Osteoblast (primary cell): ENCODE measurements around the gene CDK5RAP2. TPM values are rescaled to one million over a fixed set of nuclear protein-coding genes. Genes with fewer than 3 reads are reported as not detected.
A peak's percentile ranks its signal among the peaks of the same experiment; 100 is the strongest.

ENCODE experiments used
- DNase-seq: peaks from one replicate; pipeline ENCODE4 v3.0.0; 2011; ENCODE audit warnings: low spot score, mixed read lengths; ENCODE audit not compliant: insufficient read length; ENCODE audit errors: missing footprints
- H2AFZ ChIP-seq: 2 replicates; pipeline ENCODE4 v1.6.0; 2011; ENCODE audit warnings: mild to moderate bottlenecking, low read length
- H3K27ac ChIP-seq: 2 replicates; pipeline ENCODE4 v1.5.1; 2011; ENCODE audit warnings: mild to moderate bottlenecking, low read depth, low read length, moderate library complexity
- H3K27me3 ChIP-seq: 2 replicates; pipeline ENCODE4 v1.6.0; 2012; ENCODE audit warnings: mild to moderate bottlenecking, control low read depth, inconsistent platforms, low read length, moderate library complexity; ENCODE audit not compliant: insufficient read depth
- H3K36me3 ChIP-seq: 2 replicates; pipeline ENCODE4 v1.5.1; 2011; ENCODE audit warnings: mild to moderate bottlenecking, low read length, control low read depth, moderate library complexity; ENCODE audit not compliant: insufficient read depth
- H3K4me1 ChIP-seq: 2 replicates; pipeline ENCODE4 v1.5.1; 2011; ENCODE audit warnings: mild to moderate bottlenecking, low read length, control low read depth, moderate library complexity; ENCODE audit not compliant: insufficient read depth
- H3K4me2 ChIP-seq: 2 replicates; pipeline ENCODE4 v1.6.0; 2011; ENCODE audit warnings: mild to moderate bottlenecking, low read length; ENCODE audit not compliant: insufficient read depth
- H3K4me3 ChIP-seq: fragments of 200-600 bp; sonication (generic); 3 replicates; pipeline ENCODE4 v1.5.1; 2012; ENCODE audit warnings: mild to moderate bottlenecking, low read length, inconsistent platforms; ENCODE audit not compliant: insufficient read depth
- H3K79me2 ChIP-seq: 2 replicates; pipeline ENCODE4 v1.6.0; 2012; ENCODE audit warnings: mild to moderate bottlenecking, low read length, control low read depth, inconsistent platforms; ENCODE audit not compliant: insufficient read depth
- H3K9me3 ChIP-seq: 2 replicates; pipeline ENCODE4 v1.5.1; 2011; ENCODE audit warnings: low read depth, low read length, control low read depth
- H4K20me1 ChIP-seq: 2 replicates; pipeline ENCODE4 v1.6.0; 2012; ENCODE audit warnings: mild to moderate bottlenecking, low read length, control low read depth; ENCODE audit not compliant: insufficient read depth
- CTCF ChIP-seq: IDR thresholded peaks from 2 replicates; pipeline ENCODE4 v1.5.1; 2011; ENCODE audit warnings: mild to moderate bottlenecking, low read depth, low read length, moderate library complexity; ENCODE audit errors: extremely low read depth
- total RNA-seq: library from RNA; depleted of rRNA; stranded (reverse); fragments of >200 nt; gene quantifications from 2 replicates; pipeline ENCODE4 v1.2.3, GENCODE V29; 2012

Gene CDK5RAP2
- total RNA-seq, 1 donor = 59.7 TPM

DNA sequence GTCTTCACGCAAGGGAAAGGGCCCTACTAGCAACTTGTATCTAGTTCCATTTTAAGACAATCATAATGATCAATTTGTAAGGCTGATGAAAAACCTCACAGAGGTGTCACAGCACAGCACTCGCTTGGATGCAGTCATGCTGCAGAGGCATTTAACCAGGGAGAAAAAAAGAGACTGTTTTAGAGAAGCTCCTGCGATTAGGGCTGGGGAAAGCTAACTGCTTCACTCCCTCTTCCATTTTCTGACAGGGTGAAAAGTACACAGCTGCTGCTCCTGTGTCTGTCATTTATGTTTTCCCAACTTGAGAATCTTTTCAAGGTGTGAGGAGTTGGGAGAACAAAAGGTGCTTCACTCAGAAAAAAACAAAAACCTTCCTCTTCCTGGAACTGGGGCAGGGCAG is 106.4 kb downstream of the CDK5RAP2 start:
- Histone ChIP-seq H3K79me2 (peaks cover 26% of the 10 kb centered on the region), H3K4me1 (peaks cover 55% of the 10 kb centered on the region), H3K4me3 (peak overlapping the region; percentile 51), H4K20me1 (no peaks in the 10 kb centered on the region), H2AFZ (peak overlapping the region; percentile 9), H3K9me3 (no peaks in the 10 kb centered on the region), H3K4me2 (peak overlapping the region; percentile 75), H3K36me3 (peaks cover 25% of the 10 kb centered on the region), H3K27me3 (no peaks in the 10 kb centered on the region), H3K27ac (peak overlapping the region; percentile 96)
- DNase-seq = no peak
- TF ChIP-seq CTCF = no peak

- Histone ChIP-seq H3K4me2 (no peak overlapping the region), H3K27me3 (no peaks in the 10 kb centered on the region), H3K4me3 (no peak overlapping the region), H3K79me2 (peaks cover 18% of the 10 kb centered on the region), H3K36me3 (peaks cover 32% of the 10 kb centered on the region), H3K4me1 (peaks cover 14% of the 10 kb centered on the region), H3K9me3 (no peaks in the 10 kb centered on the region), H2AFZ (no peak overlapping the region), H4K20me1 (no peaks in the 10 kb centered on the region), H3K27ac (no peak overlapping the region)
- DNase-seq = no peak
- no peak for TF ChIP-seq CTCF
Measured at GRCh38 chr9:120465685-120466407, 114.1 kb downstream of the CDK5RAP2 start.

- no peak for DNase-seq
- no peaks in the 10 kb centered on the region for H4K20me1 ChIP-seq
- no peak overlapping the region for H3K4me3 ChIP-seq
- H3K9me3 ChIP-seq = no peaks in the 10 kb centered on the region
- no peak overlapping the region for H3K27ac ChIP-seq
- peaks cover 18% of the 10 kb centered on the region for H3K79me2 ChIP-seq
- H3K27me3 ChIP-seq = no peaks in the 10 kb centered on the region
- H2AFZ ChIP-seq = no peak overlapping the region
- no peak overlapping the region for H3K4me2 ChIP-seq
- peaks cover 31% of the 10 kb centered on the region for H3K36me3 ChIP-seq
- H3K4me1 ChIP-seq = peaks cover 14% of the 10 kb centered on the region
- TF ChIP-seq CTCF = no peak
Measured at GRCh38 chr9:120464887-120465421, 115.0 kb downstream of the CDK5RAP2 start.

GRCh38 chr9:120464176-120464886 is 115.6 kb downstream of the CDK5RAP2 start:
- TF ChIP-seq CTCF = no peak
- Histone ChIP-seq H4K20me1 (no peaks in the 10 kb centered on the region), H3K27ac (no peak overlapping the region), H3K27me3 (no peaks in the 10 kb centered on the region), H3K36me3 (peaks cover 31% of the 10 kb centered on the region), H3K4me3 (no peak overlapping the region), H3K4me2 (no peak overlapping the region), H3K4me1 (peaks cover 14% of the 10 kb centered on the region), H3K79me2 (peaks cover 18% of the 10 kb centered on the region), H2AFZ (no peak overlapping the region), H3K9me3 (no peaks in the 10 kb centered on the region)
- no peak for DNase-seq
